NCI-H1694 treated with DMSO at 0.1 percent for 48 hours (cell line): ENCODE measurements around the gene RTKN.
"Not testable (repeated sequence)": the region's sequence is repeated elsewhere in the genome, so short reads cannot be mapped to it uniquely, and the experiment has no call there.

ENCODE experiments used
- DNase-seq: peaks from one replicate; lab custom pipeline; 2025; lab: John Stamatoyannopoulos, UW

Gene RTKN

DNA sequence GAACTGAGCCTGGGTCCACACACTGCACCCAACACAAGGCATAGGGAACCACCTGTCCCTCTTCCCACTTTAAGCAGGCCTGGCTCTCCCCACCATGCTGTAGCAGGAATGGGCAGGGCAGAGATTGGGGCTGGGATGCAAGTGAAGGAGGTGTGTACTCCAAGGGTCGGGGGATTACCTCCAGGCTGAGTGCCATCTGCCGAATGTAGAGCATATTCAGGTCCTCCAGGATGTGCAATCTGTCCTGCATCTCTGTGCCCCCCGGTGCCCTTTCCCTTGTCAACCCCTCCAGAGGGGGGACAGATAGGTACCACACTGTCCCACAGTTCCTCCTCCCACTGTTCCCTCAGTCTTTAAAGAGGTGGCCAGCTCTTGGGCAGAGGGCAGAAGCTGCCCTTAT is 2.4 kb downstream of the RTKN start:
- DNase-seq: no peak

DNA sequence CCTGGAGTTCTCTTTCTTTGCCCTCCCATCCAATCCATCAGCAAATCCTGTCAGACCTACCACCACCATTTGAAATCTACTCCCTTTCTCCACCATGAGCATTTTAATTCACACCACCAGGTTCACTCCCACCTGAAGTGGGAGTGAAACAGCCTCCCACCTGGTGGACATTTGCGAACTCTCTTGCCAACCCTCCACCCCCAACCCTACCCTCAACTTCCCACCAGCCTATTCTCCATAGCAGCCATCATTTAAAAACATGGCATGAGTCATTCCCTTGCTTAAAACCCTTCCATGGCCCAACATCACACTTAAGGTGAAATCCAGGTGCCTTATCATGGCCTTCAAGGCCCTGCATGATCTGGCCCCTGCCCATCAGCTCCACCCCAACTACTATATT is 3.5 kb downstream of the RTKN start:
- no peak for DNase-seq

DNA sequence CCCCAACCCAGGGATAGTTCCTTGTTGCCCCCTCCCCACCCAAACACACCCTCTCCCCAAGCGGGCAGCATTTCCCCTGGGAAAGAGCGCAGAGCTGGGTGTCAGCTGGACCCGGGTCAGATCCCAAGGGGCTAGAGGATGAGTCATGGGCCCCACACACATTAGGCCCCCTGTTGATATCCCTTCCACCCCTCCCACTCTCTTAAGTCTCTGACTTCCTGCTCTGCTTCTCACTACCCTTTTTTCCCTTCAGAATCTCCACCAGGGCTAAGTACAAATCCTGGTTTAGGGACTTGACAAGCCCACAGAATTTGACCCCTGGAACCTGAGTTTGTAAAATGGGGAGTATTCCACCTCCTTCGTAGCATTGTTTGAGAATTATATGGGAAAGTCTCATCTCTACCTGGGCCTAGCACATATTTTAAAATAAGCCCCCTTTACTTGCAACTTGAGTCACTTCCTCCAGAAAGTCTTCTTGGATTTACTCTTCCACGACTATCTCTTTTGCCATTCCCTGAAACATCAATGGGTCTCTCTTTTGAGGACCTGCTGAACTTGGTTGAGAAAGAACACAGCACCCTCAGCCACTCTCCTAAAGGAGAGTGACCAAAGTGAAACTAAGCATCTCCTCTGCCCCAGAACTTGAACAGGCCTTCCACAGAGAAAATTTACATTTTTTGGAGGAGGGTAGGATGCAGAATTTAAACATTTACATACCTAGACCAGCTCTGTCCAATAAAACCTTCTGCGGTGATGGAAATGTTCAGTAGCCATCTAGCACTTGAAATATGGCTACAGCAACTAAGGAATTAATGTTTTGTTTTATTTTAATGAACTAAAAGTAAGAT is 4.7 kb downstream of the RTKN start:
- DNase-seq: no peak

DNA sequence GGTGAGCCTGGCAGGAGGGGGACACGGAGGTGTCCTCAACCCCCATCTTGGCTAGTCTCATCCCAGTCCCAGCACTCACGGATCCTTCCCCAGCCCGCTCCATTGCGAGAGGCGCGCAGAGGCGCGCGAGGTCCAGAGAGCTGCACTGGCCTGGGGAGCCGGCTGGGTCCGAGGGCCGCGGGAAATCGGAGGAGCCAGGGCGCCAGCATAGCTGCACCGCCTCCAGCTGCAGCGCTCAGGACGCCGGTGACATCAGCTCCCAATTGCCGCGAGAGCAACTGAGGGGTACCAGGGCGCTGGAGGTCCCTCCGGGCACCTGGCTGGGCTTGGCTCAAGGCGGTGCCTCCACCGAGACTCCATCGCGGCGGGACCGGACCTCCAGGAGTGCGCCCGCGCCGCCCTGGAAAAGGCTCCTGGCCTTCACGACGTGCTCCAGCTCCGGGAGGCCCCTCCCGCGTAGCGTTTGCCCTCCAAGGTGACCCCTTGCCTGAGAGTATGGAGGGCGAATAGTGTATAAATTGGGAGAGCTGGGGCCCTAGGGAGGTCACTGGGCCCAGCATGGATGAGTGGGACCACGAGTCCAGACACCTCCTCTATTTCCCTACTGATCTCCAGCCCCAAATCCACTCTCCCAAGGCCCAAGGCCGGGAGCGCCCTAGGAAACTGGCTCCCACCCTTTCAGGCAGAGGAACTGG is 5.5 kb downstream of the RTKN start:
- DNase-seq: no peak

DNA sequence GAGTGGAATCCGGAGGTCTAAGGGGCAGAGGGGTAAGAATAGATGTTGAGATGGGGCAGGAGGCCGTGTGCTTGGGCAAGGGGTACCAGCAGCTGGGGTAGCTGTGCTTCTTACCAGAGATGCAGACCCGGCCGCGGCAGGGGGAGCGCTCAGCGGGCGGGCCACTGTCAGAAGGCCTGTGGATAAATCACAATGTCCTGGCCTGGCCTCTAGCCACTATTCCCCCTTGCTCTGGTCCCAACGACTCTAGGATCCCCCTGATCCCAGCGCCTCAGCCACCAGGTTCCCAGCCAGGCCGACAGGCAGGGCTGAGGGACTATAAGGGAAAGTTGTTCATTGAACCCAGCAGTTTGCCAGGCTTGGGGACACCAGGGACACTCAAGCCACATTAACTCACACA is 11.2 kb downstream of the RTKN start:
- no peak for DNase-seq

DNA sequence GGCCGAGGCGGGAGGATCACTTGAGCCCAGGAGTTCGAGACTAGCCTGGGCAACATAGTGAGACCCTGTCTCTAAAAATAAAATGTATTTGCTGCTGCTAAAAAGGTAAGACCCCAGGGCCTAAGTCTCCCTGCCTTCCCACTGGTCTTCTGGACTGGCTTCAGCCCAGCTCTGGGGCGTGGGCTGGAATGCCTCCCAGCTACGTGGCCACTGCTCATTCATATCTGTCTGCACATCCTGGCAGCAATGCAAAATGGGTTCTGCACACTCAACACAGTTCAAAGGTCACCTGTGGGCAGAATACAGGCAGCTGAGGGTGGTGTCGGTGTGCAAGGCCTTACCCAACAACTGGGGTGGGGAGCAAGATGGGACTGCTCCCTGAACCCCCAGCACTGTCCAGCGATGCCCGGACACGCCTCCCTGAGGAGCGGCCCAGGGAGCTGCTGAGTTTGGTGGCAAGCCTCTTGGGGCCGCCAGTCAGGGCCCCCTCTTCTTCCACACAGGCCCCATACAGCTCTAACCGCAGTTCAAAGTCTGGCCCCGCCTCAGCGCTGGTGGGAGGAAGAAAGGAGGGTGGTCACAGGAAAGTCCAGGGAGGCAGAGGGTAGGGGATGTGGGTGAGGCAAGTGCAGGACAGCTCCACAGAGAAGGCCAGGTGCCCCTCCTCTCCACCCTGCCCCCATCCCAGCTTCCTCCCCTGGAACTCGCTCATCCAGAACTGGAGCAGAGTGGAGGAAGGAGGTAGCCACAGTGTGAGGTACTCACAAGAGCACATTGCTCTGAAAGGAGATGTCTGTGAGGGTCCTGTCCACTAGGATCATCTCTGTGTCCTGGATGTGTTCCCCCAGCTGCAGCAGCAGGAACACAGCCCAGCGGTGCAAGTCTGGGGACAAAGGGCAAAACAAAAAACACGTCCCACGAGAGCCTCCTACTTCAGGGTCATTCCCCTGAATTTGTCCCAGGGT is 12.0 kb downstream of the RTKN start:
- DNase-seq: no peak

DNA sequence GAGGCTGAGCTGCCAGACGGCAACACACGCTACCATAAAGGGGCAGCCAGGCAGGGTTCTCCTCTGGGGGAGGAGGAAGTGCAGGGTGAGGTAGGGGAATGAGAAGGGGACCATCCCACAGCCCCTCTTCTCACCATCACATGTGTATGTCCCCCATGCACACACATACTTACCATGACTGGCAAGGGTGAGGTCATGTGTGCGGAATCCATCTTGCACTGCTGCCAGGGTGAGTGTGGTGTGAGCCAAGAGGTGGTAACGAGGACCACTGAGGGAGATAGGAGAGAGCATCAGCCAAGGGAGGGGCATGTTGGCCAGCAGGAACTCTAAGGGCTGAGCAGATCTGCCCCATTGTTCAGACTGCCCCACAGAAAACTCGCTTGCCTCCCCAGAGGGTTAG is 13.1 kb downstream of the RTKN start:
- no peak for DNase-seq

DNA sequence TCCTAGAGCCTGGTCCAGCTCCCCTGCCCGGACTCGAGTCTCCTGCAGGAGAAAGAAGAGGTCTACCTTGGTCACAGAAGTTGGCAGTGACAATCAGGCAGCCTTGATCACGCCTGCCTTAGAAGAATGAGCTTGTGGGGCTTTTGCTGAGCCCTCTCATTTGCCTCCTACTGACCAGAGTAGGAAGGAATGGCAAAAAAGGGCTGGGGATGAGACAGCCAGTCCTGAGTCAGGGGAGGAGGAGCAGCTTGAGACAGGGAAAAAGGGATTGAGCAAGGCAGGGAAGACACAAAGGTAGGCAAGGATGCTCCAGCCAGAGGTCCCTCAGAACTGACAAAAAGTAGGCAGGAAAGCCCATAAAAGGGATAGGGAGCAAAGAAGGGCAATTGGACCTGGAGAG is 14.2 kb downstream of the RTKN start:
- DNase-seq: no peak

DNA sequence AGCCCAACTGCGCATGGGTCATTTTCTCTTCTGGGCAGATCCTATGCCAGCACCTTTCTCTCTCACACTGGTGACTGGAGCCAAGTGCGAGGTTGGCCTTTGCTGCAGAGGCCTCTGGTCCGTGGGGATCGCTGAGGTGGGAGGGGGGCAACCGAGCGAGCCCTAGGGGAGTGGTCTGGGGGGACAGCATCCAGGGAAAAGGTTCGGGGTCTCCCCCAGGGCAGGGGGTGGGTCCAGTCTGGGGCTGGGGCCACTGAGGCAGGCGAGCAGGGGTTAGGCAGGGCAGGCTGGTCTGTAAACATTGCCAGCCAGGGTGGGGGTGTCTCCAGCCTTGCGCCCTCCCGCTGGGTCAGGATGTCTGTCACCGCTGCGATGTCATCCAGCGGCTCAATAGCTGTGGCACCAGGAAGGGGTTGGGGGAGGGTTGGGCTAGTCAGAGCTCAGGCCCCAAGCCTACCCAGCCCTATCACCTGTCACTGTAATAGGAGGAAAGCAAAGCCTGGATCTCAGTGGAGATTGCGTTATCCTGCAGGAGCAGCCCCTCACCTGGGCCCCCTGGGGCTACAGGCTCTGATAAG is 15.5 kb downstream of the RTKN start:
- DNase-seq: no peak

DNA sequence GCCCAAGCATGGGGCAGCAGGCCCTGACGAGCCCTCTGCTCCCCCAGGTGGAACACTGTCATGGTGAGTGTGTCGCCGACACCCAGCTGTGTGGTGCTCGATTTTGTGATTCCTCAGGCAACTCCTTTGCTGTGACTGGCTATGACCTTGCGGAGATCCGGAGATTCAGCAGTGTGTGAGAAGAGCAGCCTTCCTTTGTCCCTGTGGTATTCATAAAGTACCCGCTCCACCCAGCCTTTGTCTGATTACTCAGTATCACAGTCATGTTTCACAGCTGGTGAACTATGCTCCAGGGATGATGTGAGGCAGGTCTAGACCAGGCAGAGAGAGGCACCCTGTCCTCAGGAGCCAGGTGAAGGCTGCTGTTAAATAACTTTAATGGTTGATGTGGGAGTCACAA is 16.2 kb downstream of the RTKN start:
- no peak for DNase-seq

DNA sequence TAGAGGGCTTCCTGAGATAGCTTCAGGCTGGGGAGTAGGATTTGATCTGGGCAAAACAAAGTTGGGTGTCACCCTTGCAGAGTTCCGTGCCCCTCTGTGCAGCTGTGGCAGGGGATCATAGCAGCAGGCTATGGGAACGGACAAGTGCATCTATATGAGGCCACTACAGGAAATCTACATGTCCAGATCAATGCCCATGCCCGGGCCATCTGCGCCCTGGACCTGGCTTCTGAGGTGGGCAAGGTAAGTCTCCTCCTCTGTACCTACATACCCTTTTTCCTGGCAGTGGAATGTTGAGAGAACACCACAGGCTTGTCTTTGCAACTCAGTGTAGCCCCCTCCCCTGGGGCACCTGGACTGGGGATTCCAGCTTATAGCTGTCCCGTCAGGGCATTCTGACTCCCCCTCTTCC is 16.7 kb downstream of the RTKN start:
- DNase-seq: no peak

DNA sequence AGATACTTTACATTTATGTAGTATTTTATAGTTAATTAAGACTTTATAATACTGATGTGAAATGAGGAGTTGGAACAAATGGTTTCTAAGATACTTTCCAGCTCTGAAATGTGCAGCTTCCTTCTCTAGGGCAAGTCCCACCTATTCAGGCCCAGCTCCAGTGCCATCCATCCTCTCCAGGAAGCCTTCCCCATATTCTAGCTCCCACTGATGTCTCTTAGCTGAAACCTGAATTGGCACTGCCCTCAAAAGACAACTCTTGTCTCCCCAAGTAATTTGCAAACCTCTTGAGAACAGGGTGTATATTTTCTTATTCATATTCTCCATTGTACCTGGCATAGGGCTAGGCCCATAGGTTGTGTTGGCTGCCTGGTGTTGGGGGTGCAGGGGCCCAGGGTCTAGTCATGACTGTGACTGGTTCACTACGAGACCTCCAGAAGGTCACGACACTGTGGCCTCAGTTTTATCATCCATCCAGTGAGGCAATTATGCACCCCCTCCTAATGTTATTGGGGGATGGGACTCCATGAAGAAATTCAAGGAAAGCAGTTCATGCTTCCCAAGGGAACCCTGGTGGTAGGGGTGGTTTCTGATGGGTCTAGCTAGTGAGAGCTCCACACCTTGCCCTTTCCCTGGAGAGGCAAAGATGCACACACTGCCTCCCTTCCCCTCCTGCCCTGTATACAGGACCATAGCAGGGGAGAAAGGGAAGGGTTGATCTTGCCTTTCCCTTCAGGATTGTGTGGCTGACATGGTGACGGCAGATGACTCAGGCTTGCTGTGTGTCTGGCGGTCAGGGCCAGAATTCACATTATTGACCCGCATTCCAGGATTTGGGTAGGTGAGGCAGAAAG is 17.4 kb downstream of the RTKN start:
- no peak for DNase-seq

DNA sequence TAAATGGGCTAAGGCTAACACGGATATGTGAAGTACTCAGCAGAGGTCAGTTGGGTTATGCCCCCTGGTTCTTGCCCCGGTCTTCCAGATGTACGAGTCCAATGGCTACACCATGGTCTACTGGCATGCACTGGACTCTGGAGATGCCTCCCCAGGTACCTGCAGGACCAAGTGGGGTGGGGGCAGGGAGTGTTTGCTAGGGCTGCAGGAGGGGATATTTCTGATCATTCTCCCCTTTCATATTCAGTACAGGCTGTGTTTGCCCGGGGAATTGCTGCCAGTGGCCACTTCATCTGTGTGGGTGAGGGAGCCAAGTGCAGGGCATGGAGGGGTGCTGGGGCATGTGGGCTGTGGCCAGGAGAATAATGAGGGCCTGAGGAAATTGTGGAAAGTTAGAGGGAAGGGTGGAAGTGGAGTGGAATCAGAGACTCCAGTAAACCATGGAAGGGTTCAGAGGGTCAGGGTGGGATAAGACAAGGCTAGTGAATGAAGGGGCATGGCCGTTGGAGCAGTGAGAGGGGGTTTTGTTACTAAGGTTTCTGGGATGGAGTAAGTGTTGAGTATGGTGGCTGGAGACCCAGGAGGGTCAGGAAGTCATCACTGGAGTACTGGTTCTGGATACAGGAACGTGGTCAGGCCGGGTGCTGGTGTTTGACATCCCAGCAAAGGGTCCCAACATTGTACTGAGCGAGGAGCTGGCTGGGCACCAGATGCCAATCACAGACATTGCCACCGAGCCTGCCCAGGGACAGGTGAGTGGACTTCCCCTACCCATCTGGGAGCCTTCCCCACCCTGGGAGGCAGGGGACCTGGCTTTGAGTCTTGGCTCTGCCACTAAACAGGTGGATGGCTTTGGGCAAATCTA is 18.3 kb downstream of the RTKN start:
- DNase-seq: no peak

DNA sequence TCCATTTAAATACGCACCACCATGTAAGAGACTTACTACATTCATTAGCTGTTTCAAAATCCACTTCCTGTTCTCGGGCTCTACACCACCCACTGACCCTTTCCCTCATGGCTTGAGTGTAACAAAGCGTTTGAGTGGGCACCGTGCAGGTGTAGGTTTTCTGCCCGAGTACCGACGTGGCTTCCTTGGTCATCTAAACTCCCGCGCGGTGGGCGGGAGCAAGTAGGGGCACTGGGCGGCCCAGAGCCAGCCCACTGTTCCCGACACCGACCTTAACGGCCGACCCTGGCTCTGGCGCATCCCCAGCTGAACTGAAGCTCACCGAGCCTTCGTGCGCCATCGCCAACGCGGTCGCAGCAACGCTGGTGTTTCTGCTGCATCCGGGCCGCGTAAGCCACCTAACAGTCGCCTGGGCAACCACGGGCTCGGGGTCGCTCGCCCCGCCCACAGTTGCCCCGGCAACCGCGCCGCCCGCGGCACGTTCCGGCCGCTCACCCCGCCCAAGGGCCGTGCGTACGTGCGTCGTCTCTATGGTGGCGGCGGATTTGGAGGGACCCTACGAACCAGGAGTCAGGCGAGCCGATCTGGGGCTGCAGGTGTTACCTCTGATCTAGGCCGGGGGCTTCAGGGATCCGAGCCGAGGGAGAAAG is 20.4 kb downstream of the RTKN start, which contains the start of the genes C2orf81 and WDR54:
C2orf81 (minus strand) TSS at position 399 of the 650 bp plus-strand sequence; CDS start at position 340, 59 bp downstream.
WDR54 (plus strand) TSS at position 510 of the 650 bp plus-strand sequence. CDS start 424 bp downstream, outside the sequence.
- peak; percentile 77 for DNase-seq

DNA sequence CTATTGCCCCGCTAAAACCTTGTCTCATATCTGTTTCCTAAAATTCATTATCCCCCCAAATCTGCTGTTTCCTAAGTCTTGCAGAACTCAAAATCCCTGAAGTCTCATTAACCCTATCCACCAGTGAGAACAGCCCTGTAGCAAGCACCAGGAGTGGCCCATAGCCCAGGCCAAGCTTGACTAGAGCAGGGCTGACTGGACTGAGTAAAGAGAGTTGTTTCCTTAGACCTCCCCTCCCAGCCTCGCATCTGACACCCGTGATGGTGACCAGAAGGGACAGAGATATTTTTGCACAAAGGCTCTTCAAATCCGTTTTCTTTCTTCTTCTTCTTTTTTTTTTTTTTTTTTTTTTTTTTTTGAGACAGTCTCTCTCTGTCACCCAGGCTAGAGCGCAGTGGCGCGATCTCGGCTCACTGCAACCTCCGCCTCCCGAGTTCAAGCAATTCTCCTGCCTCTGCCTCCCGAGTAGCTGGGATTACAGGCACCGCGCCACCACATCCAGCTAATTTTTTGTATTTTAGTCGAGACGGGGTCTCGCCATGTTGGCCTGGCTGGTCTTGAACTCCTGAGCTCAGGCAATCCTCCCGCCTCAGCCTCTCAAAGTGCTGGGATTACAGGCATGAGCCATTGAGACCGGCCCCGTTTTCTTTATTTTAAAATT is 21.2 kb downstream of the RTKN start:
- DNase-seq: not testable (repeated sequence)

DNA sequence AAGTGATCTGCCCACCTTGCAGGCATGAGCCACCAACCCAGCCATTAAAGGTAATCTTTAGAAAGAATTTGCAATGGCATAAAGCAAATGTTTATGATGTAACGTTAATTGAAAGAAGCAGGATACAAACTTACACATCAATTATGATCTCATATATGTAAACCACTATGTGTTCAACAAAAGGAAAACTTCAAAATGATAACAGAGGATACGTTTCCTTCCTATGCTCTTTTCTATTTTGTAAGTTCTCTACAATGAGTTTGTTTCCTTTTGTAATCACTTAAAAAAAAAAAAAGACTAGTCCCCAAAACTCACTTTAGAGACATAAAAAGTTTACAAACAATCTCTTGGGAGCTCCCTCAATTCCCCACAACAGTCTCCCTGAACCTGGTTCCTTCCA is 21.7 kb downstream of the RTKN start:
- DNase-seq: no peak

DNA sequence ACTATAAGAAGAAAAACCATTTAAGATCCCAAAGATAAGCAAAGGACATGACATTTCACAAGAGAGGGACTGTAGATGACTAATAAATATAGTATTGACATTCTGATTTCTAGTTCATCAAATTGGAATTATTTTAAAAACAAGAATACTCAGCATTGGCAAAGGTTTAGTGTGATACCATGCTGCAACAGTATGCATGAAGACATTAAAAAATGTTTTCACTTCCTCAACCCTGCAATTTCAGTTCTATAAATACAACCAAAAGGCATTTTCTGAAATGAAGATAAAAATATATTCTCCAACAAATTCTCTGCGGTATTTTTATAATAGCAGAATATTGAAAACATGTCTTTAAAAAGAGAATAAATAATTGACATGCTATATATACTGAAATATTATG is 22.4 kb downstream of the RTKN start:
- no peak for DNase-seq

DNA sequence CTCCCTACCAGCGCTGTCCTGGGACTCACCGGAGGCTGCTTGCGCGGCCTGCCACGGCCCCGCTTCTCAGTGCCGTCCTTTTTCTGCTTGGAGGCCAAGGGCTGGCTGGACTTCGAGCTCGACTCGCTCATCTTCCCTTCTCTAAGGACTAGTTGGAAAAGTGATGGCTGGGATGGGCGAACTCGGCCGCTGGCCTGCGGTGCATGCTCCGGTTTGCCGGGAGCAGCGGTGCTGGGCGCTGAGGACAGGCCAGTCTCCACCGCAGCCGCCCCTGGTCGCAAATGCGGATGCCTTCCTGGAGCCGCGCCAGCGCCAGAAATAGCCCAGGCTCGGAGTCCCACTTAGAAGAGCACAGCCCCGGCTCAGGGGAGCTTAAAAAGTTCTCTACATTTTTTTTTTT is 23.4 kb downstream of the RTKN start:
- DNase-seq: no peak

DNA sequence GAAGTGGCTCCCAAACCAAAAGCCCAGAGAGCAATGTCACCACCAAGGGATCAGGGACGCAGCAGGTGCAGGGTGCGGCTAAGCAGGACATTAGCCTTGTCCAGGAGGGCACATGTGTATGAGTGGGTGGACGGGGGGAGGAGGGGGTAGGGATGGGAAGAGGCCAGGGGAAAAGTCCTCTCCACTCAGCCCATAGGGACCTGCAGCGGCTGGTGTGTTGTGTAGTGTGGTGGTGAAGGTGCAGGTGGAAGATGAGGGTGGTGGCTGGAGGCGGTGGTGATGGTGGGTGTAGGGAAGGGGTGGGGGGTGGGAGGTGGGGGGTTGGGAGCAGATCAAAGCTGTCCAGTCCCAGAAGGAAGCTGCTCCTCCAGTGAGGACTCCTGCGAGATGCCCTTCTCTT is 24.0 kb downstream of the RTKN start:
- no peak for DNase-seq
